K562 treated with DMSO at 1 percent for 24 hours (cell line): ENCODE data around the gene OR4Q2. TPM values are rescaled to one million over a fixed set of nuclear protein-coding genes. Genes with fewer than 3 reads are reported as not detected.

Experiments used
- total RNA-seq: library from RNA; unstranded; fragments of 300-600 nt; gene quantifications from 2 replicates; pipeline ENCODE4 v1.2.3, GENCODE V29; 2022; ENCODE audit warnings: low read depth; ENCODE audit not compliant: insufficient read depth

OR4Q2 gene
- total RNA-seq: not detected in 2 replicates

GRCh38 chr14:20001863-20002262 lies at the start of gene OR4Q2:
Gene OR4Q2 (plus strand): TSS chr14:20002163.

DNA sequence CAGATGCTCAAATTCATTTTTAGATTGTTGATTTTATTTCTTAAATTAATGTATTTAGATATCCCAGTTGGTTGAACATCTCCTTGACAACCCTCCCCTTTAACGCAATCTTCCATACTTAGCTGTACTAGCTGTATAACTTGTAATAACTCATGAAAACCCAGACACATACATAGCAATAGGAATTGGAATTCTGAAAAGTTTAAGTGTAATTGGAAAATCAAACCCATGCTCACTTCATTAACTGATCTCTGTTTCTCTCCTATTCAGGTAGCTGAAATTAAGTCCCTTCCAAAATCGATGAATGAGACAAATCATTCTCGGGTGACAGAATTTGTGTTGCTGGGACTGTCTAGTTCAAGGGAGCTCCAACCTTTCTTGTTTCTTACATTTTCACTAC lies 26.7 kb upstream of the OR4Q2 start, which contains the start of gene OR4K15:
OR4K15 (plus strand) TSS at position 301 of the 400 bp plus-strand sequence; CDS start at position 301, 0 bp downstream.

DNA sequence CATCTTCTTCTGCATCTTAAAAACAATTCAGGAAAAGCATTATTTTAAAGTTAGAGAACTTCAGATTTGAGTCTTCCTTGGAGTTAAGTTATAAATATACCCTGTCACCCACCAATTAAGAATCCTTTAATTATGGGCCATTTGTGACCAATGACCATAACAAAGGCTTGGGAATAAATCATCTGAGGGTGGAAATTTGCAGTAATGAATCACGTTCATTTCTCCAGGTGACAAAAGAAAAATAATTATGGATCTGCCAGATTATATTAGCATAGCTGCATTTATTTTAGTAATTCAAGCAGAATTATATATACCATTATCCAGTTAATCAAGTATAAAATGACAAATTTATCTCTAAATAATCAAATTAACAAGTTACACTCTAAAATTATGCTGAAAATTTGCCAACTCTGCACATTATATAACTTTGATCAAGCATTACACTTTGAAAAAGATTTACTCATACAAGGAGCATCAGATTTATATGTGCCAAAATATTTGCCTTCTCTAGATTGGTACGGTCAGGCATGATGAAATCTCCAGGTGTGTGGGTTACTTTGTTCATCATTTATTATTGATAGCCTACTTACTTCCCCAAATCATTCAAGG lies 17.4 kb downstream of the OR4Q2 start, which contains the start of gene OR4K14:
OR4K14 (minus strand) TSS at position 51 of the 609 bp plus-strand sequence. CDS start 4,114 bp downstream, outside the sequence.

GRCh38 chr14:20035938-20036337 lies 34.0 kb downstream of the OR4Q2 start, which contains the start of gene OR4K13:
Gene OR4K13 (minus strand): TSS chr14:20036038. CDS start chr14:20034758, 1,280 bp downstream.

Other genes starting within 250 kb of the OR4Q2 start
- not detected in 2 replicates for gene OR4M1, start 228.7 kb upstream of the OR4Q2 start, total RNA-seq
- not detected in 2 replicates for gene OR4N2, start 198.4 kb upstream of the OR4Q2 start, total RNA-seq
- gene OR4K2, start 127.0 kb upstream of the OR4Q2 start, total RNA-seq: not detected in 2 replicates
- not detected in 2 replicates for gene OR4K5, start 81.6 kb upstream of the OR4Q2 start, total RNA-seq
- gene OR4K1, start 71.2 kb upstream of the OR4Q2 start, total RNA-seq: not detected in 2 replicates
- gene OR4K15, start 26.6 kb upstream of the OR4Q2 start, total RNA-seq: not detected in 2 replicates
- gene OR4K14, start 17.1 kb downstream of the OR4Q2 start, total RNA-seq: not detected in 2 replicates
- not detected in 2 replicates for gene OR4K13, start 33.9 kb downstream of the OR4Q2 start, total RNA-seq
- gene OR4L1, start 57.9 kb downstream of the OR4Q2 start, total RNA-seq: not detected in 2 replicates
- not detected in 2 replicates for gene OR4K17, start 108.6 kb downstream of the OR4Q2 start, total RNA-seq
- not detected in 2 replicates for gene OR4N5, start 136.7 kb downstream of the OR4Q2 start, total RNA-seq
- not detected in 2 replicates for gene OR11G2, start 188.7 kb downstream of the OR4Q2 start, total RNA-seq
- gene OR11H6, start 221.5 kb downstream of the OR4Q2 start, total RNA-seq: not detected in 2 replicates
- not detected in 2 replicates for gene OR11H7, start 226.8 kb downstream of the OR4Q2 start, total RNA-seq
- not detected in 2 replicates for gene OR11H4, start 237.1 kb downstream of the OR4Q2 start, total RNA-seq